NCI-H1092 treated with DMSO at 0.1 percent for 48 hours (cell line): ENCODE data around the gene SLC20A1.
A peak's percentile ranks its signal among the peaks of the same experiment; 100 is the strongest.

Experiments
- DNase-seq: peaks from one replicate; lab custom pipeline; 2025; lab: John Stamatoyannopoulos, UW

Gene SLC20A1

GRCh38 chr2:112625474-112626114, 20.1 kb upstream of the SLC20A1 start:
- DNase-seq = no peak

- peak; percentile 70 for DNase-seq
Measured at GRCh38 chr2:112626604-112627059, 19.1 kb upstream of the SLC20A1 start.

- no peak for DNase-seq
Measured at GRCh38 chr2:112627060-112628040, 18.4 kb upstream of the SLC20A1 start.

- no peak for DNase-seq
Measured at GRCh38 chr2:112629224-112629623, 16.5 kb upstream of the SLC20A1 start.

- no peak for DNase-seq
Measured at GRCh38 chr2:112629823-112630222, 15.9 kb upstream of the SLC20A1 start.

- no peak for DNase-seq
Measured at GRCh38 chr2:112630268-112630667, 15.5 kb upstream of the SLC20A1 start.

- no peak for DNase-seq
Measured at GRCh38 chr2:112633708-112634107, 12.0 kb upstream of the SLC20A1 start.

GRCh38 chr2:112634153-112634873, 11.4 kb upstream of the SLC20A1 start:
- DNase-seq = no peak

- no peak for DNase-seq
Measured at GRCh38 chr2:112634874-112635157, 10.9 kb upstream of the SLC20A1 start.

GRCh38 chr2:112636605-112637288, 9.0 kb upstream of the SLC20A1 start:
- no peak for DNase-seq

- no peak for DNase-seq
Measured at GRCh38 chr2:112637289-112637660, 8.5 kb upstream of the SLC20A1 start.

GRCh38 chr2:112639936-112640335, 5.8 kb upstream of the SLC20A1 start:
- no peak for DNase-seq

GRCh38 chr2:112640467-112640799, 5.3 kb upstream of the SLC20A1 start:
- no peak for DNase-seq

GRCh38 chr2:112640800-112641675, 4.7 kb upstream of the SLC20A1 start:
- no peak for DNase-seq

- DNase-seq = no peak
Measured at GRCh38 chr2:112641701-112642100, 4.0 kb upstream of the SLC20A1 start.

- no peak for DNase-seq
Measured at GRCh38 chr2:112642561-112642960, 3.2 kb upstream of the SLC20A1 start.

GRCh38 chr2:112642966-112643365, 2.8 kb upstream of the SLC20A1 start:
- no peak for DNase-seq

- DNase-seq = no peak
Measured at GRCh38 chr2:112643488-112643887, 2.3 kb upstream of the SLC20A1 start.

GRCh38 chr2:112644155-112644932, 1.4 kb upstream of the SLC20A1 start:
- DNase-seq = no peak

GRCh38 chr2:112644933-112645309, 818 bp upstream of the SLC20A1 start:
- DNase-seq = no peak
